ENCODE data around the gene LDLRAD3.
"Not testable (repeated sequence)": the region's sequence is repeated elsewhere in the genome, so short reads cannot be mapped to it uniquely, and the experiment has no call there.

Gene LDLRAD3

DNA sequence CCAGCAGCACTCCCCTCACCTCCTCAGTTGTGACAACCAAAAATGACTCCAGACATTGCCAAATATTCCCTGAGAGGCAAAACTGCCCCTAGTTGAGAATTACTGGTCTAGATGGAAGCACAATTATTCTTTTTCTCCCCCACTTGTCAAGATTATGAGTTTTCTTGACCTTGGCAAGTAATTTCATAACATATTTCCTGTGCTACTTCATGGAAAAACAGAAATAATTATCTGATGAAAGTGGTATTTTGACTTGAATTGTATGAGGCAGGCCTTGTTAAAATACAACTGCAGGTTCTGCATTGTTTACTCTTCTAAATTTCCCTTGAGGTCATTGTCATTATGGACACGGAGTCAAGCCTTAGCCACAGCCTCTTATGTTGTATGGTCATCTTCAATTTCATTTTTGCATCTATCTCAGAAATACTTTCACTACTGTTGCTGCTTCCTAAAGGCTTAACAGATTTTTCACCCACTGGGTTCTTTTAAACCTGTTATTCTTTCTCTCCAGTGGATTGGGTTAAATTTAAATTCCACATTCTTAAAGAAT, 32.2 kb upstream of the LDLRAD3 start:
- Histone ChIP-seq H3K4me3 (ENCODE audit: low read length) (no peak overlapping the region), H3K9ac (ENCODE audit: low read depth, low read length) (no peak overlapping the region), H3K27ac (ENCODE audit: low read length) (no peak overlapping the region), H3K36me3 (ENCODE audit: insufficient read depth, low read depth, low read length) (no peaks in the 10 kb centered on the region), H3K27me3 (ENCODE audit: insufficient read depth, low read length) (no peaks in the 10 kb centered on the region), H3K4me1 (ENCODE audit: insufficient read depth, low read length) (0 out of 2 replicates have a peak, but pooled peaks cover 3% of the 10 kb centered on the region), H3K9me3 (ENCODE audit: insufficient read depth, low read depth, low read length) (no peaks in the 10 kb centered on the region)

DNA sequence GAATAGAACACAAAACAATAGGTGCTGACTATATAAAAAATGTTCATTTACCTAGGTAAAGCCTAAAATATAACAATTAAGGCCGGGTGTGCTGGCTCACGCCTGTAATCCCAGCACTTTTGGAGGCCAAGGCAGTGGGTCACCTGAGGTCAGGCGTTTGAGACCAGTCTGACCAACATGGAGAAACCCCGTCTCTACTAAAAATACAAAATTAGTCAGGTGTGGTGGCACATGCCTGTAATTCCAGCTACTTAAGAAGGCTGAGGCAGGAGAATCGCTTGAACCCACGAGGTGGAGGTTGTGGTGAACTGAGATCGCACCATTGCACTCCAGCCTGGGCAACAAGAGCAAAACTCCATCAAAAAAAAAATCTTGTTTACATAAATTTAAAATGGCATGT, 31.4 kb upstream of the LDLRAD3 start:
- not testable (repeated sequence) for H3K9ac ChIP-seq (ENCODE audit: low read depth, low read length); H3K27me3 ChIP-seq (ENCODE audit: insufficient read depth, low read length); H3K36me3 ChIP-seq (ENCODE audit: insufficient read depth, low read depth, low read length); H3K27ac ChIP-seq (ENCODE audit: low read length); H3K9me3 ChIP-seq (ENCODE audit: insufficient read depth, low read depth, low read length); H3K4me3 ChIP-seq (ENCODE audit: low read length); H3K4me1 ChIP-seq (ENCODE audit: insufficient read depth, low read length)

DNA sequence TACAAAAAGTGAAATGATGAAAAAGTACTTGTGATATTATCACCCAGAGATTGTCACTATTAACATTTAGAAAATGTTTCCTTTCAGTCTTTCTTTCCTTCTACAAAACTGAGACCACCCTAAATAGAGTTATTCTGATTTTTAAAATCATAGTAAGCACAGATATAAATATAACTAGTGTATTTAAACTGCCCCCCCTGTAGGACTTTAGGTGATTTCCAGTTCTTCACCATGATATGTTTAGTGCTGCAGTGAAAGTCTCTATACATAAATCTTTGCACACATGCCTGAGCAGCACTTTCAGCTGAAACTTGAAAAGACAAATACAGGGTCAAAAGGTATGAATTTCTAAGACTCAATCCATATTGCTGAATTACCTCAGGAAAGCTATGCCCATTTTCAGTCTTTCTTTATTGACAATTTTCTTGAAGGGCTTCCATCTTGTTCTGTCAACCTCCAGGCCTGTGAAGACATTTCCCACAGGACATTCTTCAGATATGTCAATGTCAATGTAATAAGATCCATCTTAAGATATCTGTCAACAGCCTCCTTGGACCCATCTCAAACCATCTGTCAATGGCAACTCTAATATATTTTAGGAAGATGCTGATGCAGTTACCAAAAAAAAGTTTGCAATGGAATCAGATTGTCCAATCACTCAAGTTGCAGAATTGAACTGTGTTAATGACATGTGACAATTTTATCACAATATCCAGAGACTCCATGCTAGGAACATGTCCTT, 30.8 kb upstream of the LDLRAD3 start:
- H3K9me3 ChIP-seq (ENCODE audit: insufficient read depth, low read depth, low read length) = no peaks in the 10 kb centered on the region
- H3K36me3 ChIP-seq (ENCODE audit: insufficient read depth, low read depth, low read length) = no peaks in the 10 kb centered on the region
- H3K4me3 ChIP-seq (ENCODE audit: low read length) = no peak overlapping the region
- H3K4me1 ChIP-seq (ENCODE audit: insufficient read depth, low read length) = 0 out of 2 replicates have a peak, but pooled peaks cover 3% of the 10 kb centered on the region
- no peak overlapping the region for H3K27ac ChIP-seq (ENCODE audit: low read length)
- H3K27me3 ChIP-seq (ENCODE audit: insufficient read depth, low read length) = no peaks in the 10 kb centered on the region
- H3K9ac ChIP-seq (ENCODE audit: low read depth, low read length) = no peak overlapping the region

DNA sequence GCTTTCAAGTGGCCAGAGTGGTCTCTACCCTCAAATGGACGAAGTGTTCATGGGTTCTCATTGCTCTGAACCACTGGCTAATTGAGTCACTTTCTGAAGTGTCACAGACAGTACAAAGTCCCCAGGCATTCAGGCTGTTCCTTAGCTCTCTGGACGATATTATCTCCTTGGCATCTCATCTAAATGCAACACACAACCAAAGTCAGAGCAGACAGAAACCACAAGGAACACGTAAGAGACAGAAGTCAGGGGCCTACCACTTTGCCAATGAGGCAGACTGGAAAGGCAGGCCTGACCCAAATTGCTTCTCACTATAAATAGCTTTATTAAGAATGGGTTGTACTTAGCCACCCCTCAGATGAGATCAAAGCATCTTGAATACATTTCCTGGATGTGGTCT, 29.0 kb upstream of the LDLRAD3 start:
- no peak overlapping the region for H3K9ac ChIP-seq (ENCODE audit: low read depth, low read length)
- H3K4me1 ChIP-seq (ENCODE audit: insufficient read depth, low read length) = no peaks in the 10 kb centered on the region; the same call in 1 of the 2 replicates
- no peak overlapping the region for H3K27ac ChIP-seq (ENCODE audit: low read length)

DNA sequence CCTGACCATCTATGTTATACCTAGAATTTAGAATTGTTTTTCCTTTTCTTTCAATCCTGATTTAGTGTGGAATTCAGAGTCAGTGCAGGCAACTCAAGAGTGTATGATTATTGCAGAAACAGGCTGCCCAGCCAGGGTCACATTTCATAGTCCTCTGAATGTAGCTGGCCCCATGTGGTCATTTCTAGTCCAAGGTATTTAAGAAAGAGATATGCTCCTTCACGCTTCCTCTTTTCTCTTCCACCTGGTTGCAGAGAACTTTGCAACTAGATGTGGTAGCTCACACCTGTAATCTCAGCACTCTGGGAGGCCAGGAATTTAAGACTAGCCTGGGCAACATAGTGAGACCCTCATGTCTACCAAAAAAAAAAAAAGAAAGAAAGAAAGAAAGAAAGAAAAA, 27.6 kb upstream of the LDLRAD3 start:
- Histone ChIP-seq H3K27ac (ENCODE audit: low read length) (no peak overlapping the region), H3K4me3 (ENCODE audit: low read length) (no peak overlapping the region), H3K9ac (ENCODE audit: low read depth, low read length) (no peak overlapping the region), H3K4me1 (ENCODE audit: insufficient read depth, low read length) (no peaks in the 10 kb centered on the region; the same call in 1 of the 2 replicates), H3K9me3 (ENCODE audit: insufficient read depth, low read depth, low read length) (no peaks in the 10 kb centered on the region), H3K27me3 (ENCODE audit: insufficient read depth, low read length) (no peaks in the 10 kb centered on the region), H3K36me3 (ENCODE audit: insufficient read depth, low read depth, low read length) (no peaks in the 10 kb centered on the region)

More for the DNA sequence above, 29.0 kb upstream of the LDLRAD3 start:
- Histone ChIP-seq H3K9me3 (ENCODE audit: insufficient read depth, low read depth, low read length) (no peaks in the 10 kb centered on the region), H3K4me3 (ENCODE audit: low read length) (no peak overlapping the region), H3K36me3 (ENCODE audit: insufficient read depth, low read depth, low read length) (no peaks in the 10 kb centered on the region), H3K27me3 (ENCODE audit: insufficient read depth, low read length) (no peaks in the 10 kb centered on the region)

DNA sequence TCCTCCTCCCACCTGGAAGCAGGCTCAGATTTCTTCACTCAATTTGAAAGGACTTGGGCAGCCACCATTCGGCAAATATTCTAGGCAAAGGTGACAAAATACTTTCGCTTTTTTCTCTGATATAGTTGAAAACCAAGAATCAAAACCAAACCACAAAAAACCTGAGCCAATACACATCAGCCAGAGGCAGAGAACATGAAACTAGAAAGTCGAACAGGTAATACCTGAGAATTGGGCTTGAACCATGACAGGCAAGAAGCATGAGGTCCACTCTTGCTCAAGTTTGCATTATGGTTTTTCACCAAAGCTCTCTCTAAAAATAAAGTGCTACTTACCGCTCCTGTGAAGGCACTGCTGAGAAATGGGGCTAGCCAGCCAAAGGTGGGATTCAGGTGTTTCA, 26.2 kb upstream of the LDLRAD3 start:
- Histone ChIP-seq H3K4me1 (ENCODE audit: insufficient read depth, low read length) (no peaks in the 10 kb centered on the region; the same call in 1 of the 2 replicates), H3K9me3 (ENCODE audit: insufficient read depth, low read depth, low read length) (no peaks in the 10 kb centered on the region)

DNA sequence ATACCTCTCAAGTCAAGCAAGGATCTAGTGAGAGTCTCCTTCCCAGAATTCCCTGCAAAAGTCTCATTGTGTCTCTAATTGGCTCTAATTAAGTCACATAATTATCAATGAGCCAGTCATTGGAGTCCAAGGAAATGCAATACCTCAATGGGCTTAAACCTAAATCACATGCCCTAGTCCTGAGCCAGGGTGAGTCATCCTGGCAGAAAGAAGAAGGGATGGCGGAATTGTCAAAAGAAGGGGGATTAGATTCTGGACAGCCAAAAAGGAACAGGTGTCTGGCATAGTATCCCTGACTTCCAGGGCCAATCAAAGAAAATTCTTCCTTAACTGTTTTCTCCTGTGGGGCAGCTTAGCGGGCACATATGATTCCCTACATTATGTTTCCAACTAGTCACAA, 25.1 kb upstream of the LDLRAD3 start:
- no peak overlapping the region for H3K4me3 ChIP-seq (ENCODE audit: low read length)
- H3K27me3 ChIP-seq (ENCODE audit: insufficient read depth, low read length) = no peaks in the 10 kb centered on the region
- no peaks in the 10 kb centered on the region for H3K9me3 ChIP-seq (ENCODE audit: insufficient read depth, low read depth, low read length)
- H3K27ac ChIP-seq (ENCODE audit: low read length) = no peak overlapping the region
- no peaks in the 10 kb centered on the region; the same call in 1 of the 2 replicates for H3K4me1 ChIP-seq (ENCODE audit: insufficient read depth, low read length)
- no peak overlapping the region for H3K9ac ChIP-seq (ENCODE audit: low read depth, low read length)
- no peaks in the 10 kb centered on the region for H3K36me3 ChIP-seq (ENCODE audit: insufficient read depth, low read depth, low read length)

More for the DNA sequence above, 26.2 kb upstream of the LDLRAD3 start:
- Histone ChIP-seq H3K36me3 (ENCODE audit: insufficient read depth, low read depth, low read length) (no peaks in the 10 kb centered on the region), H3K27me3 (ENCODE audit: insufficient read depth, low read length) (no peaks in the 10 kb centered on the region), H3K4me3 (ENCODE audit: low read length) (no peak overlapping the region), H3K27ac (ENCODE audit: low read length) (no peak overlapping the region), H3K9ac (ENCODE audit: low read depth, low read length) (no peak overlapping the region)

DNA sequence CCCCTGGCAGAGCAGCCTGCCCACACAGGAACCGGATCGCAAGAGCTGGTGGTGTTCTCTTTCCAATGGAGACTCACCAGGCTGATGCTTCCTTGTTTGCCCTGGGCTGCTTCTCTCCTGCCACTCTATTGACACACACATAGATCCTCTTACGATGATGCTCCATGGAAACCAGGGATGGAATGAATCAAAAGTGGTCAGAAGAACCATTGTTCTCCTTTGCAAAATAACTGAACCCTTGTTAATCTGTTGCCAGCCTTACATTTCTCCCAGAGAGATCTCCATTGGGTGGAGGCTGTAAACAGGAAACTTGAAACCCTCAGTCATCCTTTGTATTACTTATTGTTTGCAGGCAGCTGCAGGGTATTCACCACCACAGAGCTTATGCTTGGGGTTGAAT, 24.6 kb upstream of the LDLRAD3 start:
- no peaks in the 10 kb centered on the region for H3K36me3 ChIP-seq (ENCODE audit: insufficient read depth, low read depth, low read length)
- no peak overlapping the region for H3K9ac ChIP-seq (ENCODE audit: low read depth, low read length)
- H3K27ac ChIP-seq (ENCODE audit: low read length) = no peak overlapping the region
- H3K27me3 ChIP-seq (ENCODE audit: insufficient read depth, low read length) = no peaks in the 10 kb centered on the region
- no peak overlapping the region for H3K4me3 ChIP-seq (ENCODE audit: low read length)
- H3K4me1 ChIP-seq (ENCODE audit: insufficient read depth, low read length) = no peaks in the 10 kb centered on the region; the same call in 1 of the 2 replicates
- H3K9me3 ChIP-seq (ENCODE audit: insufficient read depth, low read depth, low read length) = no peaks in the 10 kb centered on the region

DNA sequence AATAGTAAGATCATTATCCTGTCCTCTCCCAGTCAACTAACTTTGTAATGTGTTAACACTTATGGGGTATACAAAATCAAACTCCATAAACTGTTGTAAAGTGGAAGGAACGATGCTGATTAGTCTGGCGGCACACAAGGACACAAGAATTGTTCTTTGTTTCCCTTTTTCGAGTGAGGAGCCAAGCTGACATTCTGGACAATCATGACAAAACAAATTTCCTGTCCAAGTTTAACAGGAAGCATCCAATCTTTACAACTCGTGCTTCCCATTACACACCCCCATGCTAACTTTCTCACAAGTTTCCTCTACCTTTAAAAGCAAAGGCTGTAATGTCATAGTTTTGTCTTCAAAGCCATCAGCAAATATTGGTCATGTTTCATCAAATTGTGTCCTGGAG, 20.4 kb upstream of the LDLRAD3 start:
- no peak overlapping the region for H3K4me3 ChIP-seq (ENCODE audit: low read length)

DNA sequence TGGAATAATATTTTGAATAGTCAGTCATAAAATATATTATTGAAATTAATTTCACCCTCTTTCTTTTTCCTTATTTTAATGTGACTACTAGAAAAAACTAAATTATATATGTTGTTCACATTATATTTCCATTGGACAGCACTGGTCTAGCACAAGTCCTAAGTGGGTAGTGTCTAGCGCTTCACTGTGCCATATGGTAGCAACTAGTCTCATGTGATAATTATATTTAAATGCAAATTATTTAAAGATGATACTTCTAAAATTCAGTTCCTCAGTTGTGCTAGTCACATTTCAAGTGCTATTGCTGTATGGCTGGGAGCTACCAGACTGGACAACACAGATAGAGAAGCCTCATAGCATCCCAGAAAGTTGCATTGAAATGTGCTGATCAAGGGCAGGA, 19.1 kb upstream of the LDLRAD3 start:
- no peaks in the 10 kb centered on the region for H3K9me3 ChIP-seq (ENCODE audit: insufficient read depth, low read depth, low read length)
- no peak overlapping the region for H3K4me3 ChIP-seq (ENCODE audit: low read length)
- no peaks in the 10 kb centered on the region for H3K27me3 ChIP-seq (ENCODE audit: insufficient read depth, low read length)
- no peak overlapping the region for H3K9ac ChIP-seq (ENCODE audit: low read depth, low read length)
- no peaks in the 10 kb centered on the region for H3K4me1 ChIP-seq (ENCODE audit: insufficient read depth, low read length)
- no peaks in the 10 kb centered on the region for H3K36me3 ChIP-seq (ENCODE audit: insufficient read depth, low read depth, low read length)
- H3K27ac ChIP-seq (ENCODE audit: low read length) = no peak overlapping the region

More for the DNA sequence above, 20.4 kb upstream of the LDLRAD3 start:
- Histone ChIP-seq H3K4me1 (ENCODE audit: insufficient read depth, low read length) (no peaks in the 10 kb centered on the region; the same call in 1 of the 2 replicates), H3K27ac (ENCODE audit: low read length) (no peak overlapping the region), H3K9me3 (ENCODE audit: insufficient read depth, low read depth, low read length) (no peaks in the 10 kb centered on the region), H3K36me3 (ENCODE audit: insufficient read depth, low read depth, low read length) (no peaks in the 10 kb centered on the region), H3K27me3 (ENCODE audit: insufficient read depth, low read length) (no peaks in the 10 kb centered on the region), H3K9ac (ENCODE audit: low read depth, low read length) (no peak overlapping the region)

DNA sequence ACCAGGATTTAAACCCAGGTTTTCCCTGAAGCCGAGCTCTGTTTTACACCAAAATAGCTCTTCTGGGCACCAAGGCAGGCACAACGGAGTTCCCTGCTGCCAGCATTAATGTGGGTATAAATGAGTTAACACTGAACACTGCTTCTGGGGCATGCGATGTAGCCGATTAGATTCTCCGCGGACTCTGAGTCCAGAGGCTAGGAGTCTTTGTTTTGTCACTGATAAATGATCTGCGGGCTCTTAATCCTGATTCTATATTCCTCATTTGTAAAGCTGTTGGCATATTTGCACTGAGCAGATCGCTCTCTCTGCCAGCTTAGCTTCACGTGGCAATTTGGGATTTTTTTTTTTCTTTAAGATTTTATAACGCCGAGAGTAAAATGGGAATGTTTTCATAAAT, 16.8 kb upstream of the LDLRAD3 start:
- Histone ChIP-seq H3K27me3 (ENCODE audit: insufficient read depth, low read length) (no peaks in the 10 kb centered on the region), H3K9me3 (ENCODE audit: insufficient read depth, low read depth, low read length) (no peaks in the 10 kb centered on the region), H3K4me3 (ENCODE audit: low read length) (no peak overlapping the region), H3K36me3 (ENCODE audit: insufficient read depth, low read depth, low read length) (no peaks in the 10 kb centered on the region), H3K9ac (ENCODE audit: low read depth, low read length) (no peak overlapping the region), H3K27ac (ENCODE audit: low read length) (no peak overlapping the region), H3K4me1 (ENCODE audit: insufficient read depth, low read length) (no peaks in the 10 kb centered on the region)

DNA sequence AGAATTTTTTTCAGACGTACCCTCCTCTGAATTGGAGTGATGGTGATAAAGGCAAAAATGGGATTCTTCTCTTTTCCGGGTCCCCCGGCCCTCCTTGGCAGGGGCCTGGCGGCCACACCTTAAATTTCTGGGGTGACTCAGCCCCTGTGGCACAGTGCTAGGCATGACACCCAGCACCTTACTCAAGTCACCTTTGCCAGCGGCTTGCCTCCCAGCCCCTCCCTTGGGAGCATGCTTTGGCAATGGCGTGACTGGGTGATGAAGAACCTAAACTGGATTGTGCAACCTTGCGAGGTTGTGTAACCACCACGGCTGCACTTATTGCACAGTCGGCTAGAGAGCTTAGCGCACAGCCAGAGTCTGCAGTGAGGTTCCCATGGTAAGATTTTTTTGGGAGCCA, 16.2 kb upstream of the LDLRAD3 start:
- H3K36me3 ChIP-seq (ENCODE audit: insufficient read depth, low read depth, low read length) = no peaks in the 10 kb centered on the region
- no peak overlapping the region for H3K4me3 ChIP-seq (ENCODE audit: low read length)
- no peak overlapping the region for H3K27ac ChIP-seq (ENCODE audit: low read length)
- H3K4me1 ChIP-seq (ENCODE audit: insufficient read depth, low read length) = no peaks in the 10 kb centered on the region
- no peaks in the 10 kb centered on the region for H3K27me3 ChIP-seq (ENCODE audit: insufficient read depth, low read length)
- no peak overlapping the region for H3K9ac ChIP-seq (ENCODE audit: low read depth, low read length)
- no peaks in the 10 kb centered on the region for H3K9me3 ChIP-seq (ENCODE audit: insufficient read depth, low read depth, low read length)

Data from iPS-20b (cell line).